Bronchial epithelial cell (primary cell): ENCODE measurements around the gene TTC4. TPM values are rescaled to one million over a fixed set of nuclear protein-coding genes. Genes with fewer than 3 reads are reported as not detected.

ENCODE experiments used
- DNase-seq: peaks from one replicate; pipeline ENCODE4 v3.0.0-alpha.2; 2010; ENCODE audit warnings: low read depth
- FAIRE-seq: peaks from 2 replicates; lab custom pipeline; 2011; peaks lifted over from hg19 to GRCh38; lab: Jason Lieb, UNC
- H3K27me3 ChIP-seq: 2 replicates; pipeline ENCODE4 v1.5.1; 2011; ENCODE audit warnings: low read length; ENCODE audit not compliant: control insufficient read depth, insufficient read depth
- H3K36me3 ChIP-seq: 2 replicates; pipeline ENCODE4 v1.5.1; 2011; ENCODE audit warnings: low read length; ENCODE audit not compliant: control insufficient read depth, insufficient read depth
- H3K4me3 ChIP-seq: 2 replicates; pipeline ENCODE4 v1.5.1; 2011; ENCODE audit warnings: mild to moderate bottlenecking, low read depth, low read length, control low read depth
- CTCF ChIP-seq: IDR thresholded peaks from 2 replicates; pipeline ENCODE4 v1.5.1; 2011; ENCODE audit warnings: mild to moderate bottlenecking, moderate library complexity, low read length, control low read depth, inconsistent platforms; ENCODE audit not compliant: insufficient read depth, severe bottlenecking
- total RNA-seq: library from RNA; depleted of rRNA; stranded (reverse); fragments of >200 nt; gene quantifications from 2 replicates; pipeline ENCODE4 v1.2.1, GENCODE V29; 2014

TTC4 gene
- total RNA-seq, 1 donor from 2014 or later: 30.8 TPM

GRCh38 chr1:54685335-54685905, 30.2 kb upstream of the TTC4 start:
- Histone ChIP-seq H3K27me3 (no peaks in the 10 kb centered on the region), H3K4me3 (no peak overlapping the region), H3K36me3 (no peaks in the 10 kb centered on the region)
- FAIRE-seq (no peak), DNase-seq (no peak)
- TF ChIP-seq CTCF: no peak

- no peak for TF ChIP-seq CTCF
- no peaks in the 10 kb centered on the region for H3K27me3 ChIP-seq
- DNase-seq (no peak), FAIRE-seq (no peak)
- no peak overlapping the region for H3K4me3 ChIP-seq
- no peaks in the 10 kb centered on the region for H3K36me3 ChIP-seq
Measured at GRCh38 chr1:54686155-54686554, 29.5 kb upstream of the TTC4 start.

GRCh38 chr1:54694771-54695170, 20.9 kb upstream of the TTC4 start:
- no peak for DNase-seq
- FAIRE-seq: no peak
- Histone ChIP-seq H3K4me3 (no peak overlapping the region), H3K27me3 (no peaks in the 10 kb centered on the region), H3K36me3 (no peaks in the 10 kb centered on the region)
- TF ChIP-seq CTCF: no peak

GRCh38 chr1:54695221-54695620, 20.4 kb upstream of the TTC4 start:
- Histone ChIP-seq H3K27me3 (no peaks in the 10 kb centered on the region), H3K4me3 (no peak overlapping the region), H3K36me3 (no peaks in the 10 kb centered on the region)
- DNase-seq: no peak
- no peak for FAIRE-seq
- TF ChIP-seq CTCF: no peak

- TF ChIP-seq CTCF: no peak
- DNase-seq (no peak), FAIRE-seq (no peak)
- Histone ChIP-seq H3K27me3 (no peaks in the 10 kb centered on the region), H3K4me3 (no peak overlapping the region), H3K36me3 (no peaks in the 10 kb centered on the region)
Measured at GRCh38 chr1:54695764-54696163, 19.9 kb upstream of the TTC4 start.

GRCh38 chr1:54696262-54696661, 19.4 kb upstream of the TTC4 start:
- TF ChIP-seq CTCF: no peak
- FAIRE-seq (no peak), DNase-seq (no peak)
- no peaks in the 10 kb centered on the region for H3K27me3 ChIP-seq
- H3K4me3 ChIP-seq: no peak overlapping the region
- H3K36me3 ChIP-seq: no peaks in the 10 kb centered on the region
